ENCODE measurements around the gene KRT86.

KRT86 gene

DNA sequence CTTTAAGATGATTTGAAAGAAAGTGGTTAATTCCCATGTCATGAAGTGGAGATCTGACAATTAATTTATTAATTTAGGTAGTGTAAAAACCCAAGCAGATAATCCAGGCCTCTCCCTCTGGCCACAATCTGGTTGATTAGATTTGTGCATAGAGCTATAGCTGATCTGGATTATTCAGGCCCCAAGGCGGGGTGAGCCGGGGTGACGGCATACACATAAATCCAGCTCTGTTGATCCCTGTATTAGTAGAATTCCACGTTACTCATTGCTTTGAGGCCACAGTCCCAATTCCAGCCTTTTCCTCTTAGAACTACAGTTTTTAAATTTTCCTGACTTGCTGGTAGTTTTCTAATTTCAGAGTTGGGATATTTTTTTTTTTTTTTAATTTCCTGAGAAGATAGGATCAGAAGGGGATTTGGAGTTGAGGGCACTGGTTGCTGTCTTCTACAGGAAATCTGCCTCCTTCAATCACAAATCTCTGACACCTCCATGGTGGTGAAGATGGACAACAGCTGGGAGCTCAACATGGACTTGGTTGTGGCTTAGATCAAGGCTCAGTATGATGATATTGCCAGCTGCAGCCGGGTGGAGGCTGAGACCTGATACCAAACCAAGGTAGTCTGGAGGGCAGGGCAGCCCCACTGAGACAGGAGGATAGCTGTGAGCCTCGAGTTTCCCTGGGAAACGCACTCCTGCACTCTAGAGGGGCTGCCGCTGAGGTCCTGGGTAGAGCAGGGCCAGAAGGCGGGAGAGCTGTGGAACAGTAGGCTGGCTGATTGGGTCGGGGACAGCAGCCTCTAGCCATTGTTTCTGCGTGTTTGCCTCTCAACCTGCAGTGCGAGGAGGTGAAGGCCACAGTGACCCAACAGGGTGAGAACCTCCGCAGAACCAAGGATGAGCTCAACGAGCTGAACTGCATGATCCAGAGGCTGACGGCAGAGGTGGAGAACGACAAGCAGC is 73.4 kb downstream of the KRT86 start:
- Mint-ChIP-seq H3K4me3 (no peak overlapping the region), H3K27me3 (peaks cover 9 to 75% of the 10 kb centered on the region in 2 donors), H3K9me3 (no peaks in the 10 kb centered on the region), H3K27ac (no peak overlapping the region), H3K36me3 (ENCODE audit: insufficient read depth) (peaks cover 5% of the 10 kb centered on the region), H3K4me1 (ENCODE audit: low read depth in 2 of 2) (peaks cover 18 to 22% of the 10 kb centered on the region in 2 donors)
- no peak for DNase-seq
- no peak for ATAC-seq (replicated peaks)

DNA sequence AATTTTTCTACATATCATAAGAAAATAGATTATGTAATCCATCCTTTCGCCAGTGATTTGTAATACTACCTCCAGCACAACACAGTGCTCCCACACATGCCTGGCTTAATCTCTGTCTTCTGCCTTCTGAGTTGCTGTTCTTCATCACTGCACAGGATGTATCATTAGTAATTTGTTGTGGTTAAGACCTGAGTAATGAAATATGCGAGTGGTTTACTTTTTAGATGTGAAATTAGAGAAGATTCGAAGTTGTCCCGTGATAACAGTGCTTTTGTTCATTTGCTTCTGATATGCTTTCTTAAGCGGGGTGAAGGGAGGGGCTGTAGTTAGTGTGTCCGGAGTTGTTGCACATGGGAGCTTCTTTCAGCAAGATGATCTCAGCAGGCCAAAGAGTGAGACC is 74.8 kb downstream of the KRT86 start:
- no peak for ATAC-seq (replicated peaks)
- H3K4me3 Mint-ChIP-seq: no peak overlapping the region
- no peaks in the 10 kb centered on the region for H3K9me3 Mint-ChIP-seq
- H3K4me1 Mint-ChIP-seq (ENCODE audit: low read depth in 2 of 2): peaks cover 25 to 29% of the 10 kb centered on the region in 2 donors
- peaks cover 7% of the 10 kb centered on the region for H3K36me3 Mint-ChIP-seq (ENCODE audit: insufficient read depth)
- DNase-seq: no peak
- H3K27me3 Mint-ChIP-seq: peaks cover 9 to 75% of the 10 kb centered on the region in 2 donors
- H3K27ac Mint-ChIP-seq: no peak overlapping the region

DNA sequence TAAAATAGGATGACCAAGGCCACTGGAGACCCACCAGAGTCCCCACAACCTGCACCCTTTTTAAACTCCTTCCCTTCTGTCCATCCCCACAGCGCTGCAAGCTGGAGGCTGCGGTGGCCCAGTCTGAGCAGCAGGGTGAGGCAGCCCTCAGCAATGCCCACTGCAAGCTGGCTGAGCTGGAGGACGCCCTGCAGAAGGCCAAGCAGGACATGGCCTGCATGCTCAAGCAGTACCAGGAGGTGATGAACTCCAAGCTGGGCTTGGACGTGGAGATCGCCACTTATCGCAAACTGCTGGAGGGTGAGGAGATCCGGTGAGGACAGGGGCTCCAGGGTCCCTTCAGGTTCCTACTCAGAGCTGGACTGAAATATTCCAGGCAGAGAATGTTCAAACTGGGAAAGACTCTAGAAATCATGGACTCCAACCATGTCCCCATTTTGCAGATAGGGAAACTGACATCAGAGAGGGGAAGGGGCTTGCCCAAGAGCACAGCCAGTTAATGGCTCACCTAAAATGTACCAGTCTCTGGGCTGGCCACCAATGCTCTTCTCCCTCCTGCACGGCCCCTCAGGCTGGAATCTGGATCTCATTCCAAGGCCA is 75.7 kb downstream of the KRT86 start:
- no peaks in the 10 kb centered on the region for H3K9me3 Mint-ChIP-seq
- H3K27me3 Mint-ChIP-seq: peaks cover 9 to 77% of the 10 kb centered on the region in 2 donors
- H3K36me3 Mint-ChIP-seq (ENCODE audit: insufficient read depth): peaks cover 7% of the 10 kb centered on the region
- peaks cover 25 to 29% of the 10 kb centered on the region in 2 donors for H3K4me1 Mint-ChIP-seq (ENCODE audit: low read depth in 2 of 2)
- H3K27ac Mint-ChIP-seq: no peak overlapping the region
- DNase-seq (no peak), ATAC-seq (replicated peaks) (no peak)
- no peak overlapping the region for H3K4me3 Mint-ChIP-seq

DNA sequence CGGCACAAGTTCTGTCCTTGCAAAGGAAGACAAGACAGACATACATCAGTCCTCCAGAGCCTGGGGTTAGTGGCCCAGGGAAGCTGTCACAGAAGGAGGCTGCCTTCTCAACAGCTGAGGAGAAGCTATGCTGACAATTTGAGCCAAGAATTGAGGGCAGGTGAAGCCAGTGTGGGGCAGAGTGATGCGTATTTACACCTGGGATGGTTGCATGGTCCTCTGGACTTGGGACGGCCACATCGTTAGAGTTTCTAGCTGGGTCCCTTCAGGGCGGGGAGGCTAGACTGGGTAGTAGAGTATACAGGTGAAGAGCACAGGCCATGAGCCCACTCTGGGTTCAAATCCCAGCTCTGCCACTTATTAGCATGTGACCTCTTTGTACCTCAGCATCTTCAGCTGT is 76.3 kb downstream of the KRT86 start:
- H3K27ac Mint-ChIP-seq: no peak overlapping the region
- H3K4me3 Mint-ChIP-seq: no peak overlapping the region
- no peak for DNase-seq
- H3K9me3 Mint-ChIP-seq: no peaks in the 10 kb centered on the region
- peaks cover 9 to 75% of the 10 kb centered on the region in 2 donors for H3K27me3 Mint-ChIP-seq
- H3K36me3 Mint-ChIP-seq (ENCODE audit: insufficient read depth): peaks cover 7% of the 10 kb centered on the region
- ATAC-seq (replicated peaks): no peak
- peaks cover 25 to 29% of the 10 kb centered on the region in 2 donors for H3K4me1 Mint-ChIP-seq (ENCODE audit: low read depth in 2 of 2)

DNA sequence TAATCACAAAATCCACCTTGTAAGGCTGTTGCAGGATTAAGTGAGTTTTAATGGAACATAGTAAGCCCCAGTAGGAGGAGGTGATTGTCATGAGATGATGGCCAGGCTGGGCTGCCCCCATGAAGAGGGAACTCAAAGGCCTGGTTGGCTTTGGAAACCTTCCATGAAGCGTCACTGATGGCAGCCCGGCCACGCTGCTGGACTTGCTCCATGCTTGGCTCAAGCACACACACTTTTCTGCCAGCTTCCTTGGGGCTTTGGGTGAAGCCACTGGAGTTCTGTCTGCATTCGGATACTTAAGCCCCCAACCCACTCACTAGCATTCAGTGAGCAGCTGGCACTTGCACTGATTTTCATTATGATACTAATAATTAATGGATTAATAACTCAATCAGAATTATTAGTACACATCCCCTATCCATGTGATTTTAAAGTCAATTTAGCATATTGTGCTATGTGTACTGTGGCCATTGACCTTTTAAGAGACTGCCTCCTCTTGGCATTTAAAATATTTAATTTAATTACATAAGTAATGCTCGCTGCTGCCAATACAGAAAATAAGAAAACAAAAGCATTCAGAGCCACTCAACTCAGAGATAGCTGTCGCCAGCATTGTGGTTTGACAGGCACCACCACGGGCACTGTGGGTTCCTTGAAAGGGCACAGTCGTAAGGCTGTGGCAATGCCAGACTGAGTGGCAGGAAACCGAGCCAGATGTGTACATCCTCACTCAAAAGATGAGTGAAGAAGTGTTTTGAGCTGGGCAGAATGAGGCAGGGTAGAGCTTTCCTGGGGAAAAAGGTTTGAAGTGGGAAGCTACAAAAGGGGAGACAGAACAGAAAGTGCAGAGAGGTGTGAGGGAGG is 77.0 kb downstream of the KRT86 start:
- no peaks in the 10 kb centered on the region for H3K9me3 Mint-ChIP-seq
- ATAC-seq (replicated peaks) (peak; percentile 100), DNase-seq (peak; percentile 61 to 72 (median 66))
- H3K36me3 Mint-ChIP-seq (ENCODE audit: insufficient read depth): peaks cover 7% of the 10 kb centered on the region
- peak overlapping the region; percentile 42 to 47 for H3K4me3 Mint-ChIP-seq
- peaks cover 9 to 69% of the 10 kb centered on the region in 2 donors for H3K27me3 Mint-ChIP-seq
- peaks cover 25 to 29% of the 10 kb centered on the region in 2 donors for H3K4me1 Mint-ChIP-seq (ENCODE audit: low read depth in 2 of 2)
- H3K27ac Mint-ChIP-seq: peak overlapping the region; percentile 10

DNA sequence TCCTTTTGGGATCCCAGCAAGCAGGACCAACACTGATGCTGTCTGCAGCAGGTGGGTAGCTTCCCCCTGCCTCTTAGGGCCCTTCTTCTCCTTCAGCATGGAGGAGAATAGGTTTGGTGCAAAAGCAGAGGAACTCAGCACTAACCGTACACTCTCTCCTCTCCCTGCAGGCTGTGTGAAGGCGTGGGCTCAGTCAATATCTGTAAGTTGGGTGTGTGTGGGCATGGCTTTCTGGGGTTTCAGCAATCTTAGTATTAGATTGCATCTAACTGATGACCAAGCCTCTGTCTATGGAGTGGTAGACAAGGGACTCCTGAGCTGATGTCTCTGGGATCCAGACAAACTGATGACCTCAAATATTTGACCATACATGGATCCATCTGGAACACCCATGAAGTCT is 78.5 kb downstream of the KRT86 start:
- no peak overlapping the region for H3K4me3 Mint-ChIP-seq
- DNase-seq (no peak), ATAC-seq (replicated peaks) (no peak)
- H3K9me3 Mint-ChIP-seq: no peaks in the 10 kb centered on the region
- peaks cover 7% of the 10 kb centered on the region for H3K36me3 Mint-ChIP-seq (ENCODE audit: insufficient read depth)
- peak overlapping the region in 1 of 2 donors; percentile 10 for H3K27ac Mint-ChIP-seq
- H3K27me3 Mint-ChIP-seq: peaks cover 7 to 69% of the 10 kb centered on the region in 2 donors
- H3K4me1 Mint-ChIP-seq (ENCODE audit: low read depth in 2 of 2): peaks cover 26 to 33% of the 10 kb centered on the region in 2 donors

DNA sequence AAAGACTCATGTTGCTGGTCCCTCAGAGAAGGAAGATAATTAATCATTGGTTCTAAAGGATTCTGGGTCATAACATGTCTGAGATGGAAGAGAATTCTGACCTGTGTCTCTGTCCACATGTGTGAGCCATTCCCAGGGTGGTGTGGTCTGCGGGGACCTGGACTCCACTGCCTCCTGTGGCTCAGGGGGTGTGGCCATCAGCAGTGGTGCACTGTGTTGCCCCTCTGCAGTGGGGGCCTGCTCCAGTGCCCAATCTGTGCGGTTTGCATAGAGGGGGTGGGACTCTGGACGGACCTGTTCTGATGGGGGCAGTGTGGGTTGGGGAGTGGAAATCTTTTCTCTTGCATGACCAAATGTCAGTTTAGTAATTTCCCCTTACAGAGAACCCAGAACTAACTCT is 79.3 kb downstream of the KRT86 start:
- Mint-ChIP-seq H3K36me3 (ENCODE audit: insufficient read depth) (peaks cover 7% of the 10 kb centered on the region), H3K9me3 (no peaks in the 10 kb centered on the region), H3K4me1 (ENCODE audit: low read depth in 2 of 2) (peaks cover 33 to 40% of the 10 kb centered on the region in 2 donors), H3K27me3 (peaks cover 5 to 64% of the 10 kb centered on the region in 2 donors), H3K4me3 (no peak overlapping the region), H3K27ac (no peak overlapping the region)
- no peak for DNase-seq
- ATAC-seq (replicated peaks): no peak

DNA sequence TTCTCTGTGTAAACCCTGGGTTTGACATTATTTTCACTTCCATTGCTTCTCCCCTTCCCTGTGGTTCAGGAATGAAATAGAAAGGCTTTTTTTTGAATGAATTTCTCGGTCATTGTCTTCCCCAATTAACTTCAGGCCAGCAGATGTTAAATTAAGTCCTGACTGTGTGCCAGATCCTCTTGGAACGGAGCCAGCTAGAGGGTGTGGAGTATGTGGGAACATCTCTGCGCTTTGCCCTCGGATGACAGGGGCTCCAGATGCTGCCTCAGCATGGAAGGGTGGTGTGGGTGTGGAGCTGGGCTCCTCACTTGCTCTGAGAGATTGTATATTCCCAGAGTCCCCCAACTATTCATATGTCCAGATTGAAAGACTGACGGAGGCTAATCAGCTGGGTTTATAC is 79.8 kb downstream of the KRT86 start:
- Mint-ChIP-seq H3K36me3 (ENCODE audit: insufficient read depth) (peaks cover 7% of the 10 kb centered on the region), H3K9me3 (no peaks in the 10 kb centered on the region), H3K4me1 (ENCODE audit: low read depth in 2 of 2) (peaks cover 36 to 42% of the 10 kb centered on the region in 2 donors), H3K4me3 (no peak overlapping the region), H3K27me3 (peaks cover 5 to 65% of the 10 kb centered on the region in 2 donors), H3K27ac (no peak overlapping the region)
- ATAC-seq (replicated peaks) (no peak), DNase-seq (no peak)

DNA sequence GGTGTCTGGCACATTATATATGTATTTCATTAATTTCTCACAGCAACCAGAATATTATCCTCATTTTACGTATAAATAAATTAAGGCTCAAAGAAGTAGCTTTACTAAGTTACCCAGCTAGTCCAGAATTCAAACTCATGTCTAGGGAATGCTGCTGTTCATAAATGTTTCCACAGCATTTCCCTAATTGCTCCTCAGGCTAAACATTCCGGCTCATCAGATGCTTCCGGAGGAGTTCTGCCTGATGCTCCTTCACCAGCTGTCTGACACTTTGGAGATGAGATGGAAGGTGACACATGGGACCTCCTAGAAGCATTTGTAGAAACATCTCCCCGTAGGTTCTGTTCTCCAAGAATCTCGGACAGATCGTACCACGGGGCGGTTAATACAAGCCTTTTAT is 80.7 kb downstream of the KRT86 start:
- Mint-ChIP-seq H3K27ac (no peak overlapping the region), H3K4me3 (no peak overlapping the region), H3K9me3 (no peaks in the 10 kb centered on the region), H3K36me3 (ENCODE audit: insufficient read depth) (peaks cover 7% of the 10 kb centered on the region), H3K4me1 (ENCODE audit: low read depth in 2 of 2) (peaks cover 42 to 49% of the 10 kb centered on the region in 2 donors), H3K27me3 (peaks cover 5 to 67% of the 10 kb centered on the region in 2 donors)
- DNase-seq (no peak), ATAC-seq (replicated peaks) (no peak)

DNA sequence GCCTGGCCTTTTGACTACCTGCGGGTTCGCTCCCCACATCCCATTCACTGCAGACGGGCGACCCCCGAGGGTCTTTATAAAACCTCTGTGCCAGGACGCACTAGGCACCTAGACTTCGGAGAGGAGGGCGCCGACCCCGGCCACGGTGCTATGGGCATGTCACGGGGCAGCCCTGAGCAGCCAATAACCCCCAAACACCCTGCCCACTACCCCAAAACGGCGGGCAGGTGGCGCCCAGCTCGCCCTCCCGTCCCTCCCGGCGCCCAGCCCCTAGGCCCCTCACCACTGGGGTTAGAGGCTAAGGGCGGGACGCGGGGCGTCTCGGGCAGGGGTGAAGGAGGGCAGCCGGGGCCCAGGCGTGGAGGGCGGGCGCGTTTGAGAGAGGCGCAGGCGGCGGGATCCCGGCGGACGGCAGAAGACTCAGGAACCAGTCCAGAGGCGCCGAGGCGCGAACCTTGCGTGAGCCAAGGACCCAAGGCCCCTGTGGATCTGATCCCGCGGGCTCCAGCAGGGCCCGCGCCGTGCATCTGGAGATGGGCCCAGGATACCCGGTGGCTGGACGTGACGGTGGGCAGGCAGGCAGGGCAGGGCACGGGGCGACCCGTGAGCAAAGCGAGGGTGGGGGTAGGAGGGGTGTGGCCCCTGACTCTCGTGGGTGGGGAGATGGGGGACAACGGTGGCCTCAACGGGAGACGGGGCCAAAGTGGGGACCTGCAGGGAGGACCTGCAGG is 81.8 kb downstream of the KRT86 start:
- Mint-ChIP-seq H3K36me3 (ENCODE audit: insufficient read depth) (peaks cover 7% of the 10 kb centered on the region), H3K4me3 (no peak overlapping the region), H3K4me1 (ENCODE audit: low read depth in 2 of 2) (peaks cover 45 to 46% of the 10 kb centered on the region in 2 donors), H3K9me3 (no peaks in the 10 kb centered on the region), H3K27ac (no peak overlapping the region), H3K27me3 (peaks cover 0 to 66% of the 10 kb centered on the region in 2 donors)
- DNase-seq: no peak
- ATAC-seq (replicated peaks): no peak

DNA sequence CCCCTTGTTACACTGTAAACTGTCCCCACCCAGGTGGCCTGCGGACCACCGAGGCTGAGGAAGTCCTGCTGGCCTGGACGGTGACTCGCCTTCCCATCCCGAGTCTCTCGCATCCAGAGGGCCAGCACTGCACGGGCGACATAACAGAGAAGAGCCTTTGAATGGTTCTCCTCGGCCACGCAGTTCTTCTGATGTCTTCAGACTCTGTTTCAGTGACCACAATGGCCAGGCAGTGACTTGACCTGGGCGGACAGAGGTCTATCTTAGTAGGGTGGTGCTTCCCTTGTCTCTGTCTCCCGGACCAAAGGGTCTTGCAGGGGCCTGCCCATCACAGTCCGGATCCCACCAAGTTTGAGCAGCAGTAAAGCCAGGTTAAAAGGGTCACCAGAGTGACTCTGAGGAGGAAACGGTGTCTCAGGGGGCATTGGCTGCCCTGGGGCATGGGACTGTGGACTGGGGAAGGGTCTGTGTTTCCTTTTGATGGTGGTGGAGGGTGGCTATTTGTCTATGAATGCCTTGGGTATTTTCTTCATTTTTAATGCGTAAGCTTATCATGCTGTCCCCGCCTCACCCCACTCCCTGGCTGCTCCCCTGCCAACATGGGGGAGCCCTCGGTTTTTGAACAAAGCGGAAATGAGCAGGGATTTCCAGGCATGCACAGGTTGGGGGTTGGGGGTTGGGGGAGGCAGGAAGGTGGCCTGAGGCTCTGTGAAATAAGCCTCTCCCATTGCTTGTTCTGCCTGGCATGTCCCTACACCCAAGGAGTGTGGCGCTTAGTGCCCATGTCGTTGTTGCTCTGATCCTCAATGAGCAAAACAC is 82.5 kb downstream of the KRT86 start:
- no peak for DNase-seq
- Mint-ChIP-seq H3K9me3 (no peaks in the 10 kb centered on the region), H3K27me3 (peaks cover 0 to 66% of the 10 kb centered on the region in 2 donors), H3K4me3 (no peak overlapping the region), H3K4me1 (ENCODE audit: low read depth in 2 of 2) (peaks cover 47 to 48% of the 10 kb centered on the region in 2 donors), H3K27ac (no peak overlapping the region), H3K36me3 (ENCODE audit: insufficient read depth) (peaks cover 3% of the 10 kb centered on the region)
- no peak for ATAC-seq (replicated peaks)
